Stomach (tissue), 9 donors: ENCODE data around the gene RUFY4. TPM values are rescaled to one million over a fixed set of nuclear protein-coding genes. Genes with fewer than 3 reads are reported as not detected.

Experiments
- DNase-seq, 2 donors: peaks; one replicate each; pipeline versions ENCODE4 v3.0.0 to v3.0.0-alpha.2; 2013 to 2019
- H3K27ac ChIP-seq, 5 donors: fragments of 200-600 bp in 4 of 5; sonication (generic) in 4 of 5; one replicate each; pipeline ENCODE4 v1.5.1; 2013 to 2019; ENCODE audit warnings: mild to moderate bottlenecking in 1 of 5, moderate library complexity in 1 of 5
- H3K27me3 ChIP-seq, 3 donors: fragments of 200-600 bp; sonication (generic); one replicate each; pipeline ENCODE4 v1.5.1; 2017 to 2019; ENCODE audit warnings: mixed run types in 1 of 3
- H3K36me3 ChIP-seq, 4 donors: fragments of 200-600 bp; sonication (generic); 1 replicate in 3 of 4; 2 replicates in 1 of 4; pipeline ENCODE4 v1.5.1; 2016 to 2019
- H3K4me1 ChIP-seq, 4 donors: fragments of 200-600 bp; sonication (generic); one replicate each; pipeline ENCODE4 v1.5.1; 2016 to 2019
- H3K4me3 ChIP-seq, 4 donors: fragments of 200-600 bp; sonication (generic) in 3 of 4; one replicate each; pipeline ENCODE4 v1.5.1; 2016 to 2019; ENCODE audit warnings: mild to moderate bottlenecking in 1 of 4
- H3K9me3 ChIP-seq, 4 donors: fragments of 200-600 bp; sonication (generic); one replicate each; pipeline ENCODE4 v1.5.1; 2016 to 2019
- CTCF ChIP-seq, 7 experiments: fragments of 450-650 bp in 4 of 7; fragments of 200-600 bp in 3 of 7; sonication (generic) in 3 of 7; IDR thresholded peaks; one replicate each; pipeline ENCODE4 v1.5.1; 2016 to 2019; ENCODE audit warnings: antibody characterized with exemption in 7 of 7, control low read depth in 2 of 7, mild to moderate bottlenecking in 1 of 7
- EP300 ChIP-seq: sonication (generic); formaldehyde crosslinking; IDR thresholded peaks from one replicate; pipeline ENCODE4 v1.6.1; 2017; ENCODE audit warnings: antibody characterized with exemption
- POLR2A ChIP-seq, 4 donors: fragments of 450-650 bp; IDR thresholded peaks; one replicate each; pipeline ENCODE4 v1.6.1; 2016; ENCODE audit warnings: antibody characterized with exemption in 4 of 4, control low read depth in 2 of 4, mild to moderate bottlenecking in 1 of 4, moderate library complexity in 1 of 4
- POLR2AphosphoS5 ChIP-seq, 3 donors: sonication (generic); formaldehyde crosslinking; IDR thresholded peaks; one replicate each; pipeline ENCODE4 v1.6.1; 2016; ENCODE audit warnings: antibody characterized with exemption in 3 of 3
- WGBS, 5 donors: extraction: QIAGEN DNeasy Blood & Tissue Kit in 3 of 5; methylation state at CpG; one replicate each; pipeline versions ENCODE4 v1.1.5 to v1.1.7; 2013 to 2018; 5-methylcytosine and 5-hydroxymethylcytosine counted together
- intact Hi-C: fragments of 100-400 bp; cut with DNase I; formaldehyde crosslinking; loops from one replicate; pipeline ENCODE4 v1.15.1; 2023; ENCODE audit warnings: low total_unique reads
- polyA plus RNA-seq, 3 donors: library from polyadenylated mRNA; stranded (reverse); fragments of 200-250 nt; gene quantifications; one replicate each; pipeline ENCODE4 v1.2.3, GENCODE V29; 2013
- total RNA-seq, 5 donors: library from RNA; depleted of rRNA; stranded (reverse); fragments of >200 nt; gene quantifications; one replicate each; pipeline versions ENCODE4 v1.1.0 to v1.2.3, GENCODE V29; 2014 to 2016
- donor health status: healthy with polysubstance abuse.
- donor health status: Bipolar disorder and iron deficiency.
- donor health status: healthy.

RUFY4 gene
- total and polyA plus RNA-seq, 8 donors, result 0.12 to 0.43 TPM; not detected in 6

DNA sequence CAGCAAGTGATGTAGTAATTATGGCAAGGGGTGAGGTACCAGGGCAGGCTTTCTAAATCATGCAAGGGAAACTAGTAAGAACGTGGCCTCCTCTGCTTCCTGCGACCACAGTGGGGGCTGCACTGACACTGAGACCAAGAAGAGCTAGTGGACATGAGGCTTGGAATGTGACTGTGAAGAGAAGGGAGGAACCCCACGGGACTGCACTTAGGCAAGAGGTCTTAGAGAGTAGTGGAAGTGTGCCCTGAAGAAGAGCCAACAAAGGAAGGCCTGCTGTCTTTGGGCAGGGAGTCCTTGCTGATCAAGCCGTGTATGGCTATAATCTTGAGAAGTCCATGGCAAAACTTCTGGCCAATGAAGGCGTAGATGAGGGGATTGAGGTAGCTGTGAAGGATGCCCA lies 8.9 kb upstream of the RUFY4 start:
- no peak for DNase-seq
- Histone ChIP-seq H3K27ac (no peak overlapping the region), H3K36me3 (no peaks in the 10 kb centered on the region), H3K27me3 (peaks cover 0 to 17% (median 0%) of the 10 kb centered on the region in 3 donors), H3K4me1 (peaks cover 0 to 7% (median 0%) of the 10 kb centered on the region in 4 donors), H3K9me3 (no peaks in the 10 kb centered on the region), H3K4me3 (no peak overlapping the region)
- 61 to 75% (median 66%) methylated on average over 5 of the region's 5 CpGs for WGBS, 5 donors
- intact Hi-C loops, result no loop called here
- TF ChIP-seq CTCF (IDR thresholded peaks at IDR 0.05), result no peak
- TF ChIP-seq POLR2A (IDR thresholded peaks at IDR 0.05), result no peak
- TF ChIP-seq POLR2AphosphoS5 (IDR thresholded peaks at IDR 0.05), result no peak
- TF ChIP-seq EP300, result no peak

DNA sequence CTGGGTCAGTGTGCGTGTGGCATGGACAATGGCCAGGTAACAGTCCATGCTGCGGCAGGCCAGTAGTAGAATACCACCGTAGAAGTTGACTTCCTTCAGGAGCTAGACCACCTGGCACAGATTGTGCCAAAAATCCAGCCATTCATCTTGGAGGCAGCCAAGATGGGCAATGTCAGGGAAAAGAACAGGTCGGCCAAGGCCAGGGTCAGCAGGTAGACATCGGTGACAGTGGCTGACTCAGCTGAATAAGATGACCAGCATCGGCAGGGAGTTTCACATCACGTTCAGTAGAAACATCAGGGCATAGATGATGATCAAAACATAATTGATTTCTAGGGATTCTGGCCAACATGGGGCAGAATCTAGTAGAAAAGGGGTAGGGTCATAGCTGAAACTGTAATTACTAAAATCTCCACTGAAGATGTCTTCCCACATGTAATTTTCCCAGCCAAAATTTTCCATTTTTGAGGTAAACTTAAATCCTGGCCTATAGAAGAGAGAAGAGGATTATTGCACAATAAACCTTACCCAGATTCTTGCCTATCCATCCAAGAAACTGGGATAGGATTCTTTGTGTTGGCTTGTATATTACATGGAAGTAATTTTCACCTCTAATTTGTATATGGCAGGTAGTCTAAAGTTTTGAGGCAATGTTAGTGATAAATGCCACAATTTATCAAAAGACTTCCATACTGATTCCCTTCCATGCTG lies 7.9 kb upstream of the RUFY4 start:
- intact Hi-C loops, result no loop called here
- H3K4me3 ChIP-seq, result no peak overlapping the region
- H3K27me3 ChIP-seq, result peaks cover 0 to 24% (median 0%) of the 10 kb centered on the region in 3 donors
- no peak for DNase-seq
- 89 to 95% (median 94%) methylated on average over 7 of the region's 7 CpGs for WGBS, 5 donors
- no peaks in the 10 kb centered on the region for H3K36me3 ChIP-seq
- H3K4me1 ChIP-seq, result peaks cover 0 to 7% (median 0%) of the 10 kb centered on the region in 4 donors
- TF ChIP-seq POLR2AphosphoS5 (IDR thresholded peaks at IDR 0.05), result no peak
- H3K27ac ChIP-seq, result no peak overlapping the region
- no peaks in the 10 kb centered on the region for H3K9me3 ChIP-seq

DNA sequence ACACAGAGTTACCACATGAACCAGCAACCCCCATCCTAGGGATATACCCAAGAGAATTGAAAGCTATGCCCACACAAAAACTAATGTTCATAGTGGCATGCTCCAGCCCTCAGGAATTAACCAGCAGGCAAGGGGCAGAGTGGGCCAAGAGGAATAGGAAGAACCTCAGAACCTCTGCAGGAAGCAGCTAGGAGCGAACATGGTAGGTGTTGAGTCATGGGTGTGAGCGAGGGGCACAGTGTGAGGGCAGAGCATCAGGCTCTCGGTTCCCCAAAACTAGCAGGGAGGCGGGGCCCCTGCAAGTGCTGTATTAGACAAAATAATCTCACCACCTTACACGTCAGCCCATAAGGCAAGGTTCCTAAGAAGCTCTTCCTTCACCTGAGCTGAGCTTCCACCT lies 5.6 kb upstream of the RUFY4 start:
- Histone ChIP-seq H3K4me1 (peaks cover 0 to 9% (median 2%) of the 10 kb centered on the region in 4 donors), H3K36me3 (no peaks in the 10 kb centered on the region), H3K4me3 (no peak overlapping the region), H3K27me3 (peaks cover 0 to 41% (median 7%) of the 10 kb centered on the region in 3 donors), H3K27ac (no peak overlapping the region), H3K9me3 (no peaks in the 10 kb centered on the region)
- WGBS, 5 donors, result 66 to 83% (median 74%) methylated on average over 5 of the region's 5 CpGs
- DNase-seq, result no peak
- TF ChIP-seq POLR2A (IDR thresholded peaks at IDR 0.05) (no peak), POLR2AphosphoS5 (IDR thresholded peaks at IDR 0.05) (no peak), EP300 (no peak), CTCF (IDR thresholded peaks at IDR 0.05) (no peak)
- intact Hi-C loops, result no loop called here

GRCh38 chr2:218063896-218064295 lies 5.2 kb upstream of the RUFY4 start:
- H3K27ac ChIP-seq, result no peak overlapping the region
- no peaks in the 10 kb centered on the region for H3K9me3 ChIP-seq
- peaks cover 0 to 13% (median 6%) of the 10 kb centered on the region in 4 donors for H3K4me1 ChIP-seq
- no peak for DNase-seq
- TF ChIP-seq POLR2AphosphoS5 (IDR thresholded peaks at IDR 0.05) (no peak), EP300 (no peak), POLR2A (IDR thresholded peaks at IDR 0.05) (no peak), CTCF (IDR thresholded peaks at IDR 0.05) (no peak)
- H3K27me3 ChIP-seq, result peaks cover 0 to 44% (median 7%) of the 10 kb centered on the region in 3 donors
- intact Hi-C loops, result no loop called here
- 87 to 94% (median 88%) methylated on average over 6 of the region's 6 CpGs for WGBS, 5 donors
- H3K36me3 ChIP-seq, result no peaks in the 10 kb centered on the region
- no peak overlapping the region for H3K4me3 ChIP-seq
